ENCODE data around the gene OGFOD1.
A peak's percentile ranks its signal among the peaks of the same experiment; 100 is the strongest.

The OGFOD1 gene

GRCh38 chr16:56450986-56451752 is at the start of gene OGFOD1, which contains the start of gene NUDT21:
TSS of gene OGFOD1 (plus strand) at chr16:56451554. CDS start at chr16:56451613, 59 bp downstream.
TSS of gene NUDT21 (minus strand) at chr16:56451332. CDS start at chr16:56451202, 130 bp downstream.
- peak; percentile 100 for DNase-seq

GRCh38 chr16:56405977-56406672 is 45.2 kb upstream of the OGFOD1 start:
- DNase-seq: no peak

GRCh38 chr16:56408379-56409098 is 42.8 kb upstream of the OGFOD1 start:
- DNase-seq: no peak

GRCh38 chr16:56409195-56409594 is 42.2 kb upstream of the OGFOD1 start:
- no peak for DNase-seq

- DNase-seq: no peak
These were observed 40.2 kb upstream of the OGFOD1 start for GRCh38 chr16:56411123-56411522.

GRCh38 chr16:56411624-56412023 is 39.7 kb upstream of the OGFOD1 start:
- no peak for DNase-seq

- no peak for DNase-seq
These were observed 38.0 kb upstream of the OGFOD1 start for GRCh38 chr16:56413381-56413780.

- DNase-seq: no peak
These were observed 37.0 kb upstream of the OGFOD1 start for GRCh38 chr16:56414366-56414765.

GRCh38 chr16:56415875-56416274 is 35.5 kb upstream of the OGFOD1 start:
- DNase-seq: no peak

- DNase-seq: no peak
These were observed 34.2 kb upstream of the OGFOD1 start for GRCh38 chr16:56417138-56417537.

GRCh38 chr16:56419740-56420548 is 31.4 kb upstream of the OGFOD1 start:
- no peak for DNase-seq

- no peak for DNase-seq
These were observed 30.7 kb upstream of the OGFOD1 start for GRCh38 chr16:56420613-56421012.

GRCh38 chr16:56421313-56421712 is 30.0 kb upstream of the OGFOD1 start:
- DNase-seq: no peak

GRCh38 chr16:56421976-56422669 is 29.2 kb upstream of the OGFOD1 start:
- no peak for DNase-seq

GRCh38 chr16:56422896-56423441 is 28.4 kb upstream of the OGFOD1 start:
- DNase-seq: no peak

- no peak for DNase-seq
These were observed 27.6 kb upstream of the OGFOD1 start for GRCh38 chr16:56423584-56424403.

GRCh38 chr16:56424404-56424764 is 27.0 kb upstream of the OGFOD1 start:
- peak; percentile 20 for DNase-seq

- DNase-seq: peak; percentile 35
These were observed 26.4 kb upstream of the OGFOD1 start for GRCh38 chr16:56424791-56425438.

- DNase-seq: peak; percentile 73
These were observed 25.9 kb upstream of the OGFOD1 start, which contains the start of gene AMFR for GRCh38 chr16:56425439-56425832. TSS of gene AMFR (minus strand) at chr16:56425545. CDS start at chr16:56425327, 218 bp downstream.

- no peak for DNase-seq
These were observed 24.8 kb upstream of the OGFOD1 start for GRCh38 chr16:56426585-56426984.
